K562 (cell line): ENCODE measurements around the gene SYF2. TPM values are rescaled to one million over a fixed set of nuclear protein-coding genes. Genes with fewer than 3 reads are reported as not detected.

Experiments
- BMI1 ChIP-seq: fragments of 150-350 bp; IDR thresholded peaks from 2 replicates; pipeline ENCODE4 v1.6.1; 2014; ENCODE audit warnings: low read length
- BRF1 ChIP-seq: IDR thresholded peaks from 3 replicates; pipeline ENCODE4 v1.6.1; 2011; ENCODE audit warnings: borderline replicate concordance, mild to moderate bottlenecking; ENCODE audit not compliant: insufficient read length; ENCODE audit errors: extremely low read depth
- CEBPB ChIP-seq: fragments of 450-650 bp; IDR thresholded peaks from 2 replicates; pipeline ENCODE4 v1.6.1; 2016; ENCODE audit warnings: missing genetic modification characterization, missing compliant biosample characterization
- MTA2 ChIP-seq: fragments of 450-650 bp; IDR thresholded peaks from 2 replicates; pipeline ENCODE4 v1.6.1; 2016; ENCODE audit warnings: low read depth
- MYBL2 ChIP-seq, 2 experiments: fragments of 450-650 bp in 1 of 2; sonication (generic) in 1 of 2; formaldehyde crosslinking in 1 of 2; IDR thresholded peaks; 2 replicates each; pipeline versions ENCODE4 v1.6.1 to v1.8.1; 2017 to 2022; ENCODE audit warnings: borderline replicate concordance in 1 of 2, inconsistent platforms in 1 of 2, low read depth in 1 of 2, mild to moderate bottlenecking in 1 of 2, missing genetic modification reagents in 1 of 2, moderate library complexity in 1 of 2
- NCOR1 ChIP-seq: fragments of 450-650 bp; IDR thresholded peaks from 2 replicates; pipeline ENCODE4 v1.6.1; 2016; ENCODE audit warnings: mild to moderate bottlenecking, moderate library complexity
- RAD51 ChIP-seq: fragments of 450-650 bp; IDR thresholded peaks from 2 replicates; pipeline ENCODE4 v1.7.1; 2016; ENCODE audit warnings: low read depth, mild to moderate bottlenecking, borderline replicate concordance
- SMAD2 ChIP-seq: fragments of 150-350 bp; IDR thresholded peaks from 2 replicates; pipeline ENCODE4 v1.6.1; 2014; ENCODE audit warnings: low read depth, mild to moderate bottlenecking, low read length
- ZHX1 ChIP-seq: fragments of 150-350 bp; conservative IDR thresholded peaks from 2 replicates; pipeline ENCODE4 v1.6.1; 2014; ENCODE audit warnings: low read length
- ZNF239 ChIP-seq: fragments of 250-450 bp; sonication (Bioruptor Pico); IDR thresholded peaks from 2 replicates; pipeline ENCODE4 v1.4.0; 2020; ENCODE audit warnings: mild to moderate bottlenecking
- ZNF324 ChIP-seq: fragments of 250-450 bp; sonication (Bioruptor Pico); IDR thresholded peaks from 2 replicates; pipeline ENCODE4 v1.4.0; 2020; ENCODE audit warnings: mild to moderate bottlenecking
- ZNF717 ChIP-seq: fragments of 250-450 bp; sonication (Bioruptor Pico); IDR thresholded peaks from 2 replicates; pipeline ENCODE4 v1.5.0; 2021
- ZNF780A ChIP-seq: fragments of 250-450 bp; sonication (Bioruptor Pico); IDR thresholded peaks from 2 replicates; pipeline ENCODE4 v1.5.0; 2021; ENCODE audit warnings: mild to moderate bottlenecking
- polyA plus RNA-seq, 8 experiments: library from polyadenylated mRNA; depleted of rRNA in 4 of 8; stranded (reverse) in 5 of 8; unstranded in 3 of 8; fragments of >200 nt; fragmentation: Nextera tagmentation in 2 of 8; fragmentation: Illumina TruSeq in 1 of 8; extraction: Ambion mirVana in 2 of 8; extraction: Trizol in 1 of 8; gene quantifications; 2 replicates each; pipeline versions ENCODE4 v1.2.1 to v1.2.3, GENCODE V29; 2011 to 2014; ENCODE audit warnings: inconsistent platforms in 1 of 8, missing spikeins in 1 of 8
- total RNA-seq, 7 experiments: library from RNA; depleted of rRNA in 6 of 7; stranded (reverse); fragments of >200 nt in 6 of 7; fragmentation: Illumina TruSeq in 2 of 7; extraction: Trizol in 2 of 7; gene quantifications; 2 replicates each; pipeline versions ENCODE4 v1.2.1 to v1.2.3, GENCODE V29; 2011 to 2021; ENCODE audit warnings: low replicate concordance in 1 of 7
- TF ChIP-seq, protein P1 (sequence below): fragments of 450-650 bp; IDR thresholded peaks from 2 replicates; pipeline ENCODE4 v1.6.1; 2017; ENCODE audit warnings: antibody characterized with exemption
- TF ChIP-seq, protein P2 (sequence below): sonication (generic); formaldehyde crosslinking; IDR thresholded peaks from 2 replicates; pipeline ENCODE4 v1.8.0; 2022; ENCODE audit warnings: mild to moderate bottlenecking, missing genetic modification reagents
- TF ChIP-seq, protein P3 (sequence below): fragments of 450-650 bp; IDR thresholded peaks from 2 replicates; pipeline ENCODE4 v1.6.1; 2016; ENCODE audit warnings: antibody characterized with exemption
- TF ChIP-seq, protein P4 (sequence below): sonication (generic); formaldehyde crosslinking; IDR thresholded peaks from 2 replicates; pipeline ENCODE4 v1.8.1; 2022; ENCODE audit warnings: missing genetic modification reagents

The SYF2 gene
- total and polyA plus RNA-seq, 9 of the 15 experiments (the other 6 are each of a cell fraction or from before 2014, with no cell fraction given), result 20.9 to 69.0 (median 43.2) TPM

DNA sequence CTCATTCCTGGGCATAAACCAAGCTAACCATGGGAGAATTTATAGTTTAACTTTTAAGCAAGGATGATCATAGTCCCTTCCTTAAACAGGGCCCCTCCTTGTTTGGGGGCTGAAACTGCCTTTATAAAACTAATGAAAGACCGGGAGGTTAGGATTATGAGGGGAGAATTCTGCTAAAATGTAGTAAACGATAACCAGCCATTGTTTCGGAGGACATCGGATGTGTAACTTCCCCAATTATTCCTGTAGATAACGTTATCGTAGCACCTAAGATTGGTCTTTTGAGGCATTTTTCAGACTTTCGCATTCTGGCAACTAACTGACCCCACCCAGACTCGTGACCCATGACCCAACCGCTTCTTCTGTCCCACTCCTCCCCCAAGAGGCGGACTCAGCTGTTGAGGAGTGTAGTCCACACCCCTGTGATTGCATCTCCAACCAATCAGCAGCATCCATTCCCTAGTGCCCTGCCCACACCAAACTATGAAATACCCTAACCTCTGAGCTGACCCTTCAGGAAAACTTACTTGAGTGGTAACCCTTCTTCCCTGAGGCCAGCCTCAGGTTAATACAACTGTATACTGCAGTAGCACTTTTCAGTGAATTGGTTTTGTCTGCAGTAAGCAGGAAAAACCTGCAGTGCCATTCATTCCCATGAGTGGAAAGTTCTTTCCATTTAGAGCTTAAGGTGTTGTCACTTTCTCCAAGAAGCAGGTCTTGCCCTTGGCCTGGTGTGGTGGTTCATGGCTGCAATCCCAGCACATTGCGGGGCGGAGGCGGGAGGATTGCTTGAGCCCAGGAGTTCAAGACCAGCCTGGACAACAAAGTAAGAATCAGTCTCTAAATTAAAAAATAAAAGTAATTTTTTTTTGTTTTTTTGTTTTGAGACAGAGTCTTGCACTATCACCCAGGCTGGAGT lies 823 bp upstream of the SYF2 start (continued):
- TF ChIP-seq ZHX1, result no peak
- TF ChIP-seq ZNF717 (CRISPR knock-in tag), result no peak
- TF ChIP-seq, protein P1, sequence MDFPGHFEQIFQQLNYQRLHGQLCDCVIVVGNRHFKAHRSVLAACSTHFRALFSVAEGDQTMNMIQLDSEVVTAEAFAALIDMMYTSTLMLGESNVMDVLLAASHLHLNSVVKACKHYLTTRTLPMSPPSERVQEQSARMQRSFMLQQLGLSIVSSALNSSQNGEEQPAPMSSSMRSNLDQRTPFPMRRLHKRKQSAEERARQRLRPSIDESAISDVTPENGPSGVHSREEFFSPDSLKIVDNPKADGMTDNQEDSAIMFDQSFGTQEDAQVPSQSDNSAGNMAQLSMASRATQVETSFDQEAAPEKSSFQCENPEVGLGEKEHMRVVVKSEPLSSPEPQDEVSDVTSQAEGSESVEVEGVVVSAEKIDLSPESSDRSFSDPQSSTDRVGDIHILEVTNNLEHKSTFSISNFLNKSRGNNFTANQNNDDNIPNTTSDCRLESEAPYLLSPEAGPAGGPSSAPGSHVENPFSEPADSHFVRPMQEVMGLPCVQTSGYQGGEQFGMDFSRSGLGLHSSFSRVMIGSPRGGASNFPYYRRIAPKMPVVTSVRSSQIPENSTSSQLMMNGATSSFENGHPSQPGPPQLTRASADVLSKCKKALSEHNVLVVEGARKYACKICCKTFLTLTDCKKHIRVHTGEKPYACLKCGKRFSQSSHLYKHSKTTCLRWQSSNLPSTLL, result no peak
- TF ChIP-seq ZNF239 (CRISPR knock-in tag), result peak; percentile 74
- no peak for TF ChIP-seq BMI1
- TF ChIP-seq, protein P2, sequence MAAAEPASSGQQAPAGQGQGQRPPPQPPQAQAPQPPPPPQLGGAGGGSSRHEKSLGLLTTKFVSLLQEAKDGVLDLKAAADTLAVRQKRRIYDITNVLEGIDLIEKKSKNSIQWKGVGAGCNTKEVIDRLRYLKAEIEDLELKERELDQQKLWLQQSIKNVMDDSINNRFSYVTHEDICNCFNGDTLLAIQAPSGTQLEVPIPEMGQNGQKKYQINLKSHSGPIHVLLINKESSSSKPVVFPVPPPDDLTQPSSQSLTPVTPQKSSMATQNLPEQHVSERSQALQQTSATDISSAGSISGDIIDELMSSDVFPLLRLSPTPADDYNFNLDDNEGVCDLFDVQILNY (CRISPR knock-in tag), result 0 out of 2 replicates have a peak, but pooled peaks have one; percentile 7
- no peak for TF ChIP-seq ZNF780A (CRISPR knock-in tag)
- TF ChIP-seq CEBPB, result no peak; the same call in none of the 2 replicates
- no peak for TF ChIP-seq BRF1
- TF ChIP-seq SMAD2, result no peak
- peak; percentile 80; the same call in 1 of the 2 replicates for TF ChIP-seq RAD51
- peak; percentile 85 for TF ChIP-seq MYBL2 (IDR thresholded peaks at IDR 0.05; ENCODE audit: low read depth)
- TF ChIP-seq MYBL2 (CRISPR knock-in tag; IDR thresholded peaks at IDR 0.05; ENCODE audit: borderline replicate concordance), result no peak
- no peak for TF ChIP-seq ZNF324 (CRISPR knock-in tag)
- peak; percentile 75 for TF ChIP-seq NCOR1
- TF ChIP-seq, protein P3, sequence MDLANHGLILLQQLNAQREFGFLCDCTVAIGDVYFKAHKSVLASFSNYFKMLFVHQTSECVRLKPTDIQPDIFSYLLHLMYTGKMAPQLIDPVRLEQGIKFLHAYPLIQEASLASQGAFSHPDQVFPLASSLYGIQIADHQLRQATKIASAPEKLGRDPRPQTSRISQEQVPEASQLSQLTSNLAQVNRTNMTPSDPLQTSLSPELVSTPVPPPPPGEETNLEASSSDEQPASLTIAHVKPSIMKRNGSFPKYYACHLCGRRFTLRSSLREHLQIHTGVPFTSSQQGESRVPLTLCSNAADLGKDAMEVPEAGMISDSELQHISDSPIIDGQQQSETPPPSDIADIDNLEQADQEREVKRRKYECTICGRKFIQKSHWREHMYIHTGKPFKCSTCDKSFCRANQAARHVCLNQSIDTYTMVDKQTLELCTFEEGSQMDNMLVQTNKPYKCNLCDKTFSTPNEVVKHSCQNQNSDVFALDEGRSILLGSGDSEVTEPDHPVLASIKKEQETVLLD, result no peak; the same call in 1 of the 2 replicates
- TF ChIP-seq, protein P4, sequence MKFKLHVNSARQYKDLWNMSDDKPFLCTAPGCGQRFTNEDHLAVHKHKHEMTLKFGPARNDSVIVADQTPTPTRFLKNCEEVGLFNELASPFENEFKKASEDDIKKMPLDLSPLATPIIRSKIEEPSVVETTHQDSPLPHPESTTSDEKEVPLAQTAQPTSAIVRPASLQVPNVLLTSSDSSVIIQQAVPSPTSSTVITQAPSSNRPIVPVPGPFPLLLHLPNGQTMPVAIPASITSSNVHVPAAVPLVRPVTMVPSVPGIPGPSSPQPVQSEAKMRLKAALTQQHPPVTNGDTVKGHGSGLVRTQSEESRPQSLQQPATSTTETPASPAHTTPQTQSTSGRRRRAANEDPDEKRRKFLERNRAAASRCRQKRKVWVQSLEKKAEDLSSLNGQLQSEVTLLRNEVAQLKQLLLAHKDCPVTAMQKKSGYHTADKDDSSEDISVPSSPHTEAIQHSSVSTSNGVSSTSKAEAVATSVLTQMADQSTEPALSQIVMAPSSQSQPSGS (CRISPR knock-in tag), result no peak
- 0 out of 2 replicates have a peak, but pooled peaks have one; percentile 21 for TF ChIP-seq MTA2
